DMS153 treated with DMSO at 0.1 percent for 48 hours (cell line): ENCODE measurements around the gene NELFA.

ENCODE experiments used
- DNase-seq: peaks from one replicate; lab custom pipeline; 2025; ENCODE audit not compliant: unreplicated experiment; lab: John Stamatoyannopoulos, UW

The NELFA gene

GRCh38 chr4:2008921-2009650, at the start of gene NELFA:
Gene NELFA, minus strand, starts transcription at chr4:2008974. Its CDS starts 15 bp downstream, at chr4:2008959.
- peak; percentile 55 for DNase-seq

GRCh38 chr4:2057382-2058065, 48.8 kb upstream of the NELFA start:
- DNase-seq: no peak

- no peak for DNase-seq
Measured at GRCh38 chr4:2054217-2054616, 45.4 kb upstream of the NELFA start.

GRCh38 chr4:2051086-2051485, 42.3 kb upstream of the NELFA start:
- DNase-seq: no peak

- DNase-seq: no peak
Measured at GRCh38 chr4:2049811-2050210, 41.0 kb upstream of the NELFA start.

DNA sequence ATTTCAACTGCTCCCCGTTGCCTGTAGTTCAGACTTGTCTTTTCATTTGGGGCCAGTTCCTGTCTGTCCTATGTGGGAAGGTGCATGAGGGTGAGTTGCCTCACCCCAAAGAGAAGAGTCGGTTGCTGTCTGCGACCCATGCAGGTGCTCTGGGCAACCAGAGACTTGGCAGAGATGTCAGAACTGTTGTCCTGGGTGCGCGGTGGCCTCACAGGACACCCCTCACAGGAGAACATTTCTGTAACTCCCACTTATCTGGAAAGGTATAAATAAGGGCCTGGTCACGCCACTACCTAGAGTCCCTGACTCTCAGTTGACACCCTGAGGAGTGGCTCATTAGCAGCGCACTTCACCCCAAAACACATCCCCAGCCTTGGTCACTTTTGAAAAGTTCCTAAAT, 40.6 kb upstream of the NELFA start:
- no peak for DNase-seq

- DNase-seq: no peak
Measured at GRCh38 chr4:2048831-2049230, 40.1 kb upstream of the NELFA start.

- DNase-seq: no peak
Measured at GRCh38 chr4:2047781-2048581, 39.2 kb upstream of the NELFA start.

DNA sequence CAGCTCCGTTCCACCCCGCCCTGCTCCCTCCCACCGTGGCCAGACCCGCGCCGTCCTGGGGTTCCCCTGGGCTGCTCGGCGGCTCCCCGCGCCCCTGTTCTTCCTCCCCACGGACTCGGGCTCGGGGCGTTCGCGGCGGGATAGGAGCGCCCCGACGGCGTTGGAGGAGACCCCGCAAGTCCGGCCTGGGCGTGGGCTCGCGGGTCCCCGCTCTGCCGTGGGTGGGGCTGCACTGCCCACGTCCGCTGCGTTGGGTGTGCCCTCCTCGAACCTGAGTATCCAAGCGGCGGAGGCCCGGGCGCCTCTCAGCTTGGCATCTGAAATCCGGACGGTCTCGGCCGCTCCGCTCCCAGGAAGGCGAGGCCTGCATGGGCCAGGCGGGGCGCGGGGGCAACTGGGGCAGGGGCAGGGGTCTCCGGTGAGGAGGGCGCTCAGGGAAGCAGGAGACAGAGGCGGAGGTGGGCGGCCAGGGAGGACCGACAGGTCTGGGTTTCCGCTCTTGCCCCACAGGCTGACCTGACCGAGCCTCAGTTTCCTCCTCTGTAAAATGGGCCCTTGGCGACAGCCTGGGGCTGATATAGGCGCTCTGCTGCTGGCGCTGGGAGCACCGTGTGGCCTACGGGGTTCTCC, 38.4 kb upstream of the NELFA start:
- DNase-seq: no peak

DNA sequence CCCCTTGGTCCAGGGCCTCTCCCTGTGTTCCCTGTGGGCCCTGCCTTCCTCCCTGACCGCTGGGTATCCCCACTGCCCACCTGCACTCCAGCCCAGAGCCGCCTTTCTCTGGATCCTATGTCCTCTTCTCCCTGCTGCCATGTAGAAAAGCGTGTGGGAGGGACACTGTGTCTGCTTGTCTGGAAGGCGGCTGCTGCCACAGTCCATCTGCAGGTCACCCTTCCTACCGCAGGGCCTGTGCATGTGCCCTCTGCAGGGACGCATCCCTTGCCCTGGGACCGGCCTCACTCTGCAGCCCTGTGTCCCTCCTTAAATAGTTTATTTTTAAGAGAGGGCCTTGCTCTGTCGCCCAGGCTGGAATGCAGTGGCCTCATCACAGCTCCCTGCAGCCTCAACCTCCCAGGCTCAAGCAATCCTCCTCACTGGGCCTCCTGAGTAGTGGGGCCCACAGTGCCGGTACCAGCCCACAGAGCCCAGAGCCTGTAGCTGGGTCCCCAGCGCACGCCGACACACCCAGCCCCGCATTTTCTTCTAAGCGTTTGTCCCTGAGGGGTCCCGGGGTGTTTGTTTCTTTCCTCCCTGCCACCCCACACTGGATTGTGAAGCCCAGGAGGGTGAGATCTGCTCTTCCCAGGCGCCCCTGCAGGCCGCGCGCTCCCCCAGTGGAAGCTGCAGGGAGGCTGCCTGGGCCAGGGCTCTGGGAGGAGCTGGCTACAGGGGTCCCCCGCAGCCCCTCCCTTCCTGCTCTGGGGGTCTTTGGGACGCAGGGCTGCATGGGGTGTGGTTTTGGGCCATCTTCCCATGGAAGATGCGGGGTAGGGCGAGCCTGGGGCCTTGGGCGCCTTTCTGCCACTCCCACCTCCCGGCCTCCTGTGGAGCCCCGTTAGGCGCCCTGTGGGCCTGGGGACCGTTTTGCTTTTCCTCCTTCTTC, 37.5 kb upstream of the NELFA start:
- no peak for DNase-seq

GRCh38 chr4:2045518-2045951, 36.8 kb upstream of the NELFA start:
- no peak for DNase-seq

DNA sequence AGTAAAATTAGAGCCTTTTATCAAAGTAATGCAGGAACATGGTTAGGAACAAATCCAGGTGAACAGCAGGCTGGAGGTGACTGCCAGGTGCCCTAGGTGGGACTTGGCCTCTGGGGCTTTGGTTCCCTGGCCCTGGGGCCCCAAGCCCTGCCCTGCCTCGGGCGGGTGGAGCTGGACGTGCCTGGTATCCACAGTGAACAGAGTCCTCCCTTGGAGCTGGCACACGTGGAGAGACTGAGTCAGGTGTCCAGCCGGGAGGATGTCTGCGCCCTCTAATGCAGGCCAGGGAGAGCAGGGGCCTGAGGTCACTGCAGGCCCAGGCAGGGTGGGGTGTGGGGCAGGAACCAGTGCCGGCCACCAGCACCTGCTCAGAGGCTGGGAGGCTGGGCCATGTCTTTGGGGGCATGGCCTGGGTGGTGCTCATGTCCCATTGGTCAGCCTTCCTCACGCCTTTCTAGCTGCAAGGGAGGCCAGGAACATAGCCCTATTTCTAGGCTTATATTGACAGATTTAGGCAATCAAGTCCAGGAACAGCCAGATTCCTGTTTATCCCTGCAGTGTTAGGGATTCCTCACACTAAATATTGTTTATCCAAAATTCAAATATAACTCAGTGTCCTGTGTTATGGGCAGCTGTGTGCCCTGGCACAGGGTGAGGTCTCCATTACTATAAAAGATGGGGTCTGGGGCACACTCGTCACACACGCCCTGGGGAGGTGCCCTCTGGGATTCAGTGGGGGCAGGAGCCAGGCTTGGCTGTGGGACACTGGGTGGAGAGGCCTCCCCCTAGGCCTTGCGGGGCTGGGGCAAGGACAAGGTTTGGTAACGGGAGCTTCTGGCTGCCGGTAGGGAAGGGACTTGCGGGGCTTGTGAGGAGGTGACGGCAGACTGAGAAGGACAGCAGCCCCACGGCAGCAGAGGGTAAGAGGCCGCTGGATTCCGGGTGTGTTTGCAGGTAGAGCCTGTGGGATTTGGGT, 36.1 kb upstream of the NELFA start:
- DNase-seq: no peak

GRCh38 chr4:2044119-2044485, 35.3 kb upstream of the NELFA start:
- DNase-seq: no peak

DNA sequence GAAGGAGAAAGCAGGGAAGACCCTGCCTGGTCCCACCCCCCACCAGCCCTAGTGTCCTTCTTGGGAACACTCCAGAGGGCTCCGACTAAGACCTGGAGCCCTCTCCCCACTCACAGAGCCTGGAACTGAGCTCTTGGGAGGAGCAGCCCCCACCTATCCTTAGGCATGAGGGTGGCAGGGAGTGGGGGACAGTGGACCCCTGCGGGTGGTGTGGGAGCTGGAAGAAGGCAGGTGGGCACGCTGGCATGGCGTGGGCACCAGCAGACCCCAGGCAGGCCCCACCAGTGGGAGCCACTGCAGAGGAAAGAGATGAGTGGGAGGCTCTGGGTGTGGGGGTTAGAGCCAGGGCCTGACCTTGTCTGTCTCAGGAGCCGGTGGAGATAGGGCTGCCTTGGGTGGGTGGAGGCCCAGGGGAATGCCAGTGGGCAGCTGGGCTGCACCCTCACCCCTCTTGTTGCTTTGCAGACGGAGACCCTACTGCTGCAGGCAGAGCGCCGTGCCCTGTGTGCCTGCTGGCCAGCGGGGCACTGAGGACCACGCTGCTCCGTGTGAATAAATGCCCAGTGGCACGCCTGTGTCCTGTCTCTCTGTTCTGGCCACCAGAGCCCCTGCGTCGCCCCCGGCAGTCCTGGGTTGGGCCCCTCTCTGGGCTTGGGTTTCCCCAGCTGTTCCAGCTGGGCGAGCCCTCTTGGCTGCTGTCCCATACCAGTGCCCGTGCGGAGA, 34.8 kb upstream of the NELFA start:
- no peak for DNase-seq

DNA sequence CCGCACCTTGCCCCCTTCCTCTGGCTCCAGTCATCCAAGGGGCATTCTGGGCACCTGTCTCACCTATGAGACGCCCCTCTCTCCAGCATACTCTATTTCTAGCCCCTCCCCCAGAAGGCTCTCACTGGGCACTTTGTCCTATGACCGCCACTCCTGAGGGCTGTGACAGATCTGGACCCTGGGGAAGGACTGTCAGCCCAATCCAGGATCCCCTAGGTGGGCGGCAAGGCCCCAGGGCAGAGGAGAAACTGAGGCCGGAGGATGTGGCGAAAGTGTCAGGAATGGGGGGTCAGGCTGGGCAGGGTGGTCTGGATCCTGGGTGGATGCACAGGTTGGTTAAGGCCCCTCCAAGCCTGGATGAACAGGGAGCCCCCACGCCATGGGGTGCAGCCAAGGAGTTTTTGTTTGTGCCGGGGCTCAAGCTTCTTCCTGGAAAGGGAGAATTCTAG, 34.2 kb upstream of the NELFA start:
- no peak for DNase-seq

GRCh38 chr4:2042204-2042946, 33.6 kb upstream of the NELFA start:
- DNase-seq: no peak

DNA sequence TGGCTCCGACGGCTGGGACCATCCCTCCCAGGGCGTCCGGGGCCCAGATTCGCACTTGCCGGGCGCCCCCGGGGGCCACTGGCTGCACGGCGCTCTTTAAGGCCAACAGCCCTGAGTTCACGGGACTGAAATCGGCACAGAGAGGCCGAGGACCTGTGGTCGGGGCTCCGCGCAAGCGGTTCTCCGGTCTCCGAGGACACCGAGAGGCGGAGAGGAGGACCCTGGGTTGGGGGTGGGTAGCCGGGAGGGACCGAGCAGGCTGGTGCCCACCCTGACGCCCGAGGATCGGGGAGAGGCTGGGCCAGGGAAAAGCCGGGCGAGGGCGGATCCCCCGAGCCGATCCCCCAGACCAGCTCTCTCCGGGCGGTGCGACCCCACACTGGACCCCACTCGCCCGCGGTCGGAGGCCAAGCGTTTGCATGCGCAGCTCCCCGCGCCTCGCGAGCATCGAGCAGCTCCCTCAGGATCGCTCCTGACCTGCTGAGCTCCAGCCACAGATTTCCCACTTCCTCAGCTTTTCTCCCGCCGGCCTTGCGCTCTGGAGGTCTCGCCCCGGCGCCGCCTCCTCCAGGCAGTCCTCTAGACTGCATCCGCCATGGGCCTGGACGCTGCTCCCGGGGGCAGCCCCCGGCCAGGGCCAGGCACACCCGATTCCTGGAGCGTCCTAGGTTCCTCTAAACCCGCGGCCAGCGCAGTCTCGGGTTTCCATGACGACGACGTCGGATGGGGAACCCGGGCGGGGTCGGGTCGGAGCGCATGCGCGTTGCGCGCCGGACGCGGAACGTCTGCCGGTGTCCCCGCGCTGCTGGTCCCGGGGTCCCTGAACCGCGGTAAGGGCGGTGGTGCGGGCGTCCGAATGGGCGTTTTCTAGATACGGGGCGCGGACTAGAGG, 32.7 kb upstream of the NELFA start:
- DNase-seq: no peak
